ENCODE results near the gene DEPDC1B. TPM values are rescaled to one million over a fixed set of nuclear protein-coding genes. Genes with fewer than 3 reads are reported as not detected.
"Not testable (repeated sequence)": the region's sequence is repeated elsewhere in the genome, so short reads cannot be mapped to it uniquely, and the experiment has no call there.

DEPDC1B gene
- total RNA-seq, 1 experiment from 2014 or later, result 39.4 TPM

DNA sequence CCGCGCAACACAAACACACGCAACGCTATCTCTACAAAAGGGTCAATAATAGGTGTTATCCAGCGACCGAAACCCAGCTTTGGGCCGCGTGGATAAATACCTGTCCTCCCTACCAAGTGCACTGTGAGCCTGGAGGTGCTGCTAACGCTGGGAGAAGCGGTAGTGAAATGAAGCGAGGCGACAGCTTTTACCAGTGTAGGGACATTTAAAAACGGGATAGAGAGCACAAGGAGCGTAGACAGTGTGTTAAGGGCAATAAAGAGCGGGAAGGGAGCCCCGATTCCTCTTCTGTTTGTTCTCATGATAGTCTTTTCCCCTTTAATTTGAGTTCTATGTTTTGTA is 421 bp upstream of the DEPDC1B start:
- DNase-seq (ENCODE audit: extremely low read depth, low read depth), result peak; percentile 6

DNA sequence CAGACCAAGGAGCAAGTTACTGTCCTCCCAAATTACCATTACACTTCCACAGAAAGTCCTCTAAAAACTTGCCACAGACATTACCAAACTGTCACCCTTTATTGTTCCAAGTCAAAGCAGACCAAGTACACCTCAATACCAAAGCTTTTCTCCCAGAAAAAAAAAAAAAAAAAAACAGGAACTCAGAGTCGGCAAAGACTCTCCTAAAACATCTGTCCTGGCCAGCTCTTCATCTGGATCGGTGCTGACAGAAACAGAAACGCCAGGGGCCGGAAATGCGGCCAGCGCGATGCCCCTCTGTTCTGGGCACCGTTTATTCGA is 718 bp downstream of the DEPDC1B start:
- no peak for DNase-seq (ENCODE audit: extremely low read depth, low read depth)

DNA sequence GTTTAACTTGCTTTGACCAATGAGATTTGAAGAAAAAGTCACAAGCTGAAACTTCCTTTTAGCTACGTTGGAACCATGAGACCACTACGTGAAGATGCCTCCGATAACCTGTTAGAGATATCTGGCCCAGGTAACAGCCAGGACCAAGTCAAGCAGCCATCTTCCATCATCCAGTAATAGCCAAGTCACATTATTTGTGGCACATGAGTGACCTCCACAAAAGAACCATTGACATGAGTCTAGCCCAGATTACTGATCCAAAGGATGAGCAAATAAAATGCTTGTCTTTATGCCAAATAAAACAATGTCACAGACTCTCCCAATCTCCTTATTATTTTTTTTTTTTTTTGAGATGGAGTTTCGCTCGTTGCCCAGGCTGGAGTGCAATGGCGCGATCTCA is 1.6 kb downstream of the DEPDC1B start:
- no peak for DNase-seq (ENCODE audit: extremely low read depth, low read depth)

DNA sequence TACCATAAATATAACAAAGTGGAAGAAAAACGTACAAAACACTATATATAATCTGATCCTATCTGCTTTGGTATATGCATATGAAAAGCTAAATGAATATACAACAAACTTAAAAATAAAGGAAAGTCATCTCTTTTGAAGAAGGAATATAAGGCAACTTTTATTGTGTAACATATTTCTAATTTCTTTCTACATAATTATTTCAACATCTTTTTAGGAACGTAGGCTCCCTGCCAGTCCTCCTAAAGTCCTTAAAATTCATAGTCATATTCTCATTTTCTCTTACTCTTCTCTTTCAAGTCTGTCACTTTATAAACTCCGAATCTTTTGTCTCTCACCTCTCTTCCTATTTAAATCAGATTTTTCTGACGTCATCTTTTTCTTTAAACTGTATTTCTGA is 9.6 kb downstream of the DEPDC1B start:
- DNase-seq (ENCODE audit: extremely low read depth, low read depth), result no peak

DNA sequence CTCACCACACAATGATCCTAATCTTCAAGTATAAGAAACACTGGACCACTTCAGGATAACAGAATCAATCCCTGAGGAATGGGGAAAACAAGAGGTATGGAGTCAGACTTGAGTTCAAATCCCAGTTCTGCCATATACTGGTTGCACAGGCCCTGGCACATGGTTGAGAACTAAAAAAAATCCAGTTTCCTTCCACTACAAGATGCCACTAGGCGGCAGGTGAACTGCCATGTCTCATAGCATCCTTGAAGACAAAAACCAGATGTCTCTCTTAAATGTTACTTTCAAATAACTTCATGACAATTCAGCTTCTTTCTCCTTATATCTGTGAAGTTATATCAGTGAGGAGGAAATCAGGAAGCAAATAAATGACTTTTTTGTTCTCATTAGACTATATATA is 11.0 kb downstream of the DEPDC1B start:
- no peak for DNase-seq (ENCODE audit: extremely low read depth, low read depth)

DNA sequence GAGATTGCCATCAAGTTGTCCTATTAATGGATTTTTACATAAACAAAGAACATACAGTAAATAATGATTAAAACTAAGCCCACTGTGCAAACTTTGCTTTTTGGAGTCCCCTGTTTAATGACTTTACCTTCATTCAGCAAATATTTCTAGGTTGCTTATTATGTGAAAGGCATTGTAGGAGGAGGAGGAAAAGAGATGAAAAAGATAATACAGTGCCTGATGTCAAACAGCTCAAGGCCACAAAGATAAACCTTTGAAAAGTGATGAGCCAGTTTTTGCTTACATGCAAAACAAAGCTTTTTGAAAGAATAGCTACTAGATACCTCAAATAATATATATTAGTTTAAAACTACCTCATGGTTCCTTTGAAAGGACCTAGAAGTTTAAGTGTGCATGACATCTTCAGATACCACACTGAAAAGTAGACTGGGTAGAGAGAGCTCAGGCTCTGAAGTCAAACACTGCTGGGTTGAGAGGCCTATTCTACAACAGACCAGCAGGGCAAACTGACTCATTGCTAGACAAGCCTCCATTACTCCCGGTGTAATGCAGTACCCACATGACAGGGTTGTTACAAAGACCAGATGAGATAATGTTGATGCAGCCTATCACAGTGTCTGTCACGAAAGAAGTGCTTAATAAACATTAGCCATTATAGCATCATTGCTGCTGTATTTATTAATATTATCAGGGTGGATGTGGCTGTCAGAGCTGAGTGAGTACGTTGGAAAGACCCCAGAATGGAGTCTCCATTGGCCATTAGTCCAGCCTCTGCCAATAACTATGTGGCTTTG is 11.8 kb downstream of the DEPDC1B start:
- peak; percentile 28 for DNase-seq (ENCODE audit: extremely low read depth, low read depth)

DNA sequence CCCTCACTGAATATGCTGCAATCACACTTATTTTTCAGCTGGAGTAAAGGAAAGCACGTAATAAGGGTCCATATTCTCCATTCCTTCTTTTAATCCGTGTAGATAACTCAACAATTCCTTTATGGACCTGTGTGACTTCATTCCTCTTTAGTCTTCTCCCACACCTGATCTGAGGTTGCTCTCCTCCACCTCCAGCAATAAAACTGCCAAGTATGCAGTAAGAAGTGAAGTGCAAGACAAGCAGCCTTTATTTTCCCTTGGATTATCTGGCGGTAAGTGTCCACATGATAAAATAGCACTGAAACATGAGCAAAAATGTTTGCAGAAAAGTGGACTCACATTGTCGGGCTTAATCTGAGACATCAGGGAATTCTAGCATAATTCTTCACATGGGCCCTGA is 13.8 kb downstream of the DEPDC1B start:
- DNase-seq (ENCODE audit: extremely low read depth, low read depth), result no peak

DNA sequence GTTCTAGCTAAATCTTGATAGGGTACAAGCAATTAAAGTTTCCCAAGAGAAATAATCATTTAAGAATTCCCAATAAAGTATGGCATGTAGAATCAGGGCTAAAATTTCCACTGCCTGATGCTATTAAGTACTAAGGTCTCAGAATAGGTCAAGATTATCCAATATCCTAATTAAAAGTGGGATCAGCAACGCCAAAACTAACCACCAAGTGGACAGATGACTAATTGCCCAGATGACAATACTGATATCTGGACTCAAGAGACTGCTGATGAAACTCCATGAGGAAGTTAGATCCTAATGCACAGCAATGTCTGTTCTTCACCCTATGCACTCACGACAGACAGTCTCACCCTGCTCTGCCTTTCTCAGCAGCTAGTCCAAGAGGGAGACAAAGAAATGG is 14.3 kb downstream of the DEPDC1B start:
- no peak for DNase-seq (ENCODE audit: extremely low read depth, low read depth)

DNA sequence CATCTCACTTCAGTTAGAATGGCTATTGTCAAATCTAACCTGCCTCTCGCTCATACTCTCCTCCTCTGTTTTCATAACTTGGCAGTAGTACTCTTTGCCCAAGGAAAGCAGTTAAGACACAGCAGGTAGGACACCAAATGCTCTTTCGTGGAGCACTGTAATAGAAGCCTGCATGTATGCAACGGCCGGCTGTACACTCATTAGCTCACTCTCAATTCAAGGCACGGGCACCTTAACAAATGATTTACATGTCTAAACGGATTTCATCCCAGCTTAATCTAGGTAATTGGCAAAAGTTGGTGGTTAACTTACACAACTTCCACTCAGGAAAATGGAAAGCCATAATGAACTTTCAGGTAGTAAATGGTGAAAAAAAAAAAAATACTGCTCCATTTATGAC is 14.9 kb downstream of the DEPDC1B start:
- no peak for DNase-seq (ENCODE audit: extremely low read depth, low read depth)

DNA sequence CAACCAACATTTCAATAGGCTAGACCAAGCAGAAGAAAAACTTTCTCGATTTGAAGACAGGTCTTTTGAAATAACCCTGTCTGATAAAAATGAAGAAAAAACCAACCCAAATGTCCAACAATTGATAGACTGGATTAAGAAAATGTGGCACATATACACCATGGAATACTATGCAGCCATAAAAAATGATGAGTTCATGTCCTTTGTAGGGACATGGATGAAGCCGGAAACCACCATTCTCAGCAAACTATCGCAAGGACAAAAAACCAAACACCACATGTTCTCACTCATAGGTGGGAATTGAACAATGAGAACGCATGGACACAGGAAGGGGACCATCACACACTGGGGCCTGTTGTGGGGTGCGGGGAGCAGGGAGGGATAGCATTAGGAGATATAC is 18.0 kb downstream of the DEPDC1B start:
- DNase-seq (ENCODE audit: extremely low read depth, low read depth), result not testable (repeated sequence)

DNA sequence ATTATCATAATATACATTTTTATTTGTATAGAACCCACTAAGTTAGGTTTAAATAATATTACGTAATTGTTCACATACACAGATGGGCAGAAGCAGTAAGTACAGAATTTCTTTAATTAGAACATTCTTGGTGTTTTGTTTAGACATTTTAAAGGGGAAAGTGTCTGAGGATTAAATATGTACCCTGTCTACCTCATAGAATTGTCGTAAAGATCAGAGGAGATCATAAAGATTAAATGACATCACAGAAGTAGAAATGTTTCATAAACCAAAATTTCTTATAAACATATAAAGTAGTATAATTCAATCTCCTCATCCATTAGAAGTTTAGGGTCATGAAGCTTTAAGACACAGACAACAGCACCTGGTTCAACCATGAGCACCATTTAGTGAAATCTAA is 20.1 kb downstream of the DEPDC1B start:
- no peak for DNase-seq (ENCODE audit: extremely low read depth, low read depth)

DNA sequence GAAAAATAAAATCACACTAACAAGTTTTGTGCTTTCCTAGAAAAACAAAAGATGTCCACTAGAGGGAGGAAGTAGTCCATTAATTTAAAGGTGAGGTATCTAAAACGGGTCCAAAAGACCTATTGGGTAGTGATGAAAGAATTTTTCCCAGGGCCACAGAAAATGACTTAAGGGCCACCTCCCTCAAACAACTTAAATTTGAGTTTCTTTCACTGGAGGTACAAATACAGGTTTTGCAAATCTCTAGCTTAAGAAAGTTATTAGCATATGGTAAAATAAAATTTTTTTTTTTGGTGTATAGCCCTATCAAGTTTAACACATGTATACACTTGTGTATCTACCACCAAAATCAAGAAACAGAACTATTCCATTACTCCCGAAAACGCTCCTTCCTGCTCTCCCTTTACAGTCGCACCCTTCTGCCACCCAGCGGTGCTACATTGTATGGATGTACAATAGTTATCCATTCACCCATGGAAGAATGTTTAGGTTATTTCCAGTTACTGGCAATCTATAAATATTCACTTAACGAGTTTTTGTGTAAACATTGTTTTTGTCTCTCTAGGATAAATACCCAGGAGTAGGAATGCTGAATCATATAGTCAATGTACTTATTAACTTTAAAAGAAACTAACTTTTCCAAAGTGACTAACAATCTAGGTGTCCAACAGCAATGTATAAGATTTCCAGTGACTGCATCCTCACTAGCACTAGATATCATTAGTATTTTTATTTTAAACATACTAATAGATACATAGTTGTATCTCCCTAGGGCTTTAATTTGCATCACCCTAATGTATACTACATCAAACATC is 21.9 kb downstream of the DEPDC1B start:
- DNase-seq (ENCODE audit: extremely low read depth, low read depth), result peak; percentile 45

DNA sequence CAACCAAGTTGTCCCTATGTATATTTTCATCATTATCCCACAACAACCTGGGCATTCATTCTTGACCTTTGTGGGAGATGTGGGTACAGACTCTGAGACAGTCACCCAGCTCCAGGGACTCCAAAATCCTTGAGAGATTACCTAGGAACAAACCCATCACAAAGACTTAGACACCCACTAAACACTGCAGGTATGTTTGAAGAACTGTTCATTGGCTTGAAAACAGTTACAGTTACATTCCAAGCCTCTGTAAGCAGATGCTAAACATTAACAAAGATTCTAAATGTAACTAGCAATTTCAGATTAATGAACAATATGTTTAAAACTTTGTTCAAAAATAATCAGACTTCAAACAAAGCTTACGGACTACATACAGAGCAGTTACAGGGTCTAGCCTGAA is 24.7 kb downstream of the DEPDC1B start:
- no peak for DNase-seq (ENCODE audit: extremely low read depth, low read depth)

DNA sequence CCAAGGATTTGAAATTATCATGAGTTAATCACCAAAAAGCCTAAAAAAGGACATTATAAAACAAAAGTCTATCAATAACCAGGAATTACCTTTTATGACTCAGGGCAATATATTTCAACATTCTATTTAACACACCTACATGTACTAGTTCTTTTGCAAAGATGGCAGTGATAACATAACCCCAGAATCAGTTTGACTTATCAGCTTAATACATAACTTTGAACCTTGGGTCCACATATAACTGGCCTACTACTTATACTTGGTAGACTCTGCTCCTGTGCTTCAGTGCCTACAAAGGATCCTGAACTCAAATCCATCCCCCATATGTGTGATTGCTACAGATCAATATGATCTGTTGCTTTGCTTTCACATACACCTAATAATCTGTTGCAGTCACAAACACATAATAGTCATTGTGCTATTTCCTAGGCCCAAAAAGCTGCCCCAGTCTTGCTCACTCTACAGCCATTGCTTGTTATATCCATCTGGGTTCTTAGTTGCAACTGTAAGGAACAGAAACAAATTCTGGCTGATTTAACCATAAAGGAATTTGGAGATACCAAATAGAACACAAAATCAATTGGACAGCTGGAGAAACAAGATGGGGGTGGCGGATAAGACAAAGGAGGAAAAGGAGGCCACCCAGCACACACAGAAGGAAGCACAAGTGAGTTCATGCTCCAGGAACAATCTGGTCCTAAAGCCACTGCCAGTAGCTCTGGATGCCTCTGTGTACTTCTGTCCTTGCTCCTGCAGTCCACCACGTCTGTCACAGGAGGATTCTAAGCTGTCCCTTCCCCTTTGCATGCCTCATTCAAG is 25.5 kb downstream of the DEPDC1B start:
- no peak for DNase-seq (ENCODE audit: extremely low read depth, low read depth)

DNA sequence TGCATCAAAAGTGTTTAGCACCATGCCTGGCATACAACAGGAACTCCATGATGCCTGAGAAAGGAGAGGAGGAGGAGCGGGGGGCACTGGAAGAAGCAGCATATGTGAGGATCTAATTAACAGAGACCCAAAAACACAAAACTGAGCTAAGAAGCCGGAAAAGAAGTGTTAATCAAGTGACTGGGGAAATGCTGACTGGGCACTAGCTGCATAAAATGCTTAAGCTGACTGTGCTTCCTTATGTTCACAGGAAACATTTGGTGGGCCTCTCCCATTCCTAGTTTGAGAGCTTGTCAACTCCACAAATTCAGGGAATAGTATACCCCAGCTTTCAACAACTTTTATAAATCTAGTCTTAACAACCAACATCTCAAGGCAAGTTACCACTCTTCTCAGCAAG is 26.6 kb downstream of the DEPDC1B start:
- no peak for DNase-seq (ENCODE audit: extremely low read depth, low read depth)

DNA sequence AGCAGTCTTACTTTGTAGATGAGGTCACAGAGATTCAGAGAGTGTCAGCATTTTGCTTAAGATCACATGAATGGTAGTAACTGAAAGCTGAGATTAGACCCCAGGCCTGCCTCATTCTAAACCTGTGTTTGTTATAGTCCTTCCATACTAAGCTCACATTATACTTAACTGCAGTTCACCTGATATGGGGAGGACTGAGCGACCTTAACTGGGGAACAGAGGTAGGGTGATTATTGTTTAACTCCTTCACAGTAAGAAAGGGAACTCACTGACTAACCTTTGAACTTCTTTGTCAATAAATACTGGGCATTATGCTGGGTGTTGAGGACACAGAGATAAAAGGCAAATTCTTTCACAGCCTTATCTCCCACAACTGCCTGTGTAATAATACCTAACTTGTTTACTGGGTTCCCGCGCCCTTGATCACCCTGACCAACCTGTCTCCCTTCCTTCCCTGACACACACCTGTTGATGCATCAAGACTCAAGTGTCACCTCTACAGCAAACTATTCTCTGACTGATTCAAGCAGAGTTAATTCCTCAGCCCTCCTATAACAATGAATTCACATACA is 27.2 kb downstream of the DEPDC1B start:
- no peak for DNase-seq (ENCODE audit: extremely low read depth, low read depth)

DNA sequence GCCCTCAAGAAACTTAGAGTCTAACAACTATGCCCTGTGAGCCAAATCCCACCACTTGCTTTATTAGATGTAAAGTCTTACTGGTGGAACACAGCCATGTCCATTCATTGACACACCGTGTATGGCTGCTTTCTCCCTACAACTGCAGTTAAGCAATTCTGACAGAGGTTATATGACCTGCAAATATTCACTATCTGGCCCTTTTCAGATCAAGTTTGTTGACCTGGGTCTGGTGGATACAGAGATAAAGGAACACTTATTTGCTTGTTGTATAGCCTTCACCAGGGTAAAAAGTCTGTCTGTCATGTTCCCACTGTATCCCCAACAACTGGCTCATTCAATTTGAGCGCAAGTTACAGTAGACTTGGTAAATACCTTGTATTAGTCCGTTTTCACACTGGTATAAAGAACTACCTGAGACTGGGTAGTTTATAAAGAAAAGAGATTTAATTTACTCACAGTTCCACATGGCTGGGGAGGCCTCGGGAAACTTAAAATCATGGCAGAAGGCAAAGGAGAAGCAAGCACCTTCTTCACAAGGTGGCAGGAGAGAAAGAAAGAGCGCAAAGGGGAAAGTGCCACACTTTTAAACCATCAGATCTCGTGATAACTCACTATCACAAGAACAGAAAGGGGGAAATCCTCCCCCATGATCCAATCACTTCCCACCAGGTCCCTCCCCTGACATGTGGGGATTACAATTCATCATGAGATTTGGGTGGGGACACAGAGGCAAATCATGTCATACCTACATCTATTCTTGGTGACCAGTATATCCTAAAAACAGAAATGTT is 27.9 kb downstream of the DEPDC1B start:
- no peak for DNase-seq (ENCODE audit: extremely low read depth, low read depth)

DNA sequence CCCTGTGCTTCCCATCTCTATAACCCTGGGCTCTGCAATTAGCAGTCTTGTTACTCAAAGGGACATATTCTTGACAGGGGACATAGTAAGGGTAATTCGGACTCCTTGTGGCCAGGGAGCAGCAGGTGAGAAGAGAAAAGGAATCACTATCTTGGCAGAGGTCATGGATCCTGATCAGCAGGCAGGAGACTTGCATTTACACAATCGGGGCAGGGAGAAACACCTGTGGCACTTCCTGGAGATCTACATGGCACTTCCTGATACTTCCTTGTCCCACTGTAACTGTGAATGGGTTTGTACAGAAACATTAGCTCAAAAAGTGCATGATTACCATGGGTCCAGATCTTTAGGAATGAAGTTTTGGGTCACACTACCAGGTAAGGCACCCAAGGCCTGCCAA is 29.2 kb downstream of the DEPDC1B start:
- DNase-seq (ENCODE audit: extremely low read depth, low read depth), result no peak

DNA sequence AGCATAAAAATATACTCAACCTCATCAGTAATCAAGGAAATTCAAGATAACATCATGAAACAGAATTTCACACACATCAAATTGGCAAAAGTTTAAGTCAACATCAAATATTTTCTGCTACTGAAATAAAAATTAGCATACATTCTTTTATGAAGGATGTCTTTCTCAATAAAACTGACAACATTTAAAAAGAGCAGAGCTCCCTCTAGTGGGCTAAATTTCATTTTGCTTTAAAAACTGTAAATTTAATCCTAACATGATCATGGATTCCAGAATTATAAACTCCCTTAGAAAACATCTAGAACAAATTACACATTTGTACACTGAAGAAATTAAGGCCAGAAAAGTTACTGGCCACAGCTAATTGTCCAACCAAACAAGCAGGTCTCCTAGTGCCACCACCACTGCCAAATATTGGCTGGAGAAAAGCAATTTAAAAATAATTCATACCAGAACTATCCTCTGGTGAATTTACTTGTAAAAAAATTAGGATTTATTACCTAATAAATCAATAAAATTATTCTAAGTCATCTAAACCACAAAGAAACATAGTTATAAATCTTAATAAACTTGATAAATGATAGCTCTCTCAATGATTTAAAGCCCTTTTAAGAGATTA is 31.2 kb downstream of the DEPDC1B start:
- DNase-seq (ENCODE audit: extremely low read depth, low read depth), result peak; percentile 59

Measured in NCI-H460 (cell line).